Measurements from ENCODE around the gene THSD4. TPM values are rescaled to one million over a fixed set of nuclear protein-coding genes. Genes with fewer than 3 reads are reported as not detected.

The THSD4 gene
- total and polyA plus RNA-seq, 5 donors from 2014 or later, result not detected

DNA sequence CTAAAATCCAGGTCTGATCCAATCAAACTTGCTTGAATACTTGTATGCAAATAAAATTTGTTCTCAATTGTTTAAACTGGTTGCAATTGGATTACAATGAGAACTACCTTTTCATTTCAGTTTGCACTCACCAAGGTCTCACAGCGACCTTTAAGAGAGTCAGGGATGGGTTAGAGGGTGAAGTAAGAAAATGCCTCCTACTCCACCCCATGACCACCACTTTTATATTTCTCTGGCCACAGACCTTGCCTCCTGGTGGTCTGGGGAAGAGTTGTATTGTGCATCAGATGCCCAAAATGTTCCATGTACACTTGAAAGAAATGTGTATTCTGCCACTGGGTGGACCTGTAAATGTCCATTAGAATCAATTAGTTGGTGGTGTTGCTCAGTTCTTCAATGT is 16.4 kb upstream of the THSD4 start:
- Histone ChIP-seq H3K27ac (ENCODE audit: insufficient read depth, low read length, poor library complexity, severe bottlenecking) (no peak overlapping the region), H3K4me3 (ENCODE audit: low read depth, low read length) (no peak overlapping the region), H3K9me3 (ENCODE audit: control insufficient read depth in 2 of 2, low read length in 2 of 2) (no peaks in the 10 kb centered on the region), H3K27me3 (ENCODE audit: control insufficient read depth, insufficient read depth, low read length) (no peaks in the 10 kb centered on the region), H3K4me1 (ENCODE audit: control insufficient read depth, insufficient read depth, low read length, poor library complexity, severe bottlenecking) (no peaks in the 10 kb centered on the region), H3K36me3 (ENCODE audit: control insufficient read depth, insufficient read depth, low read length) (no peaks in the 10 kb centered on the region)
- Mint-ChIP-seq H3K4me3 (no peak overlapping the region), H3K27ac (no peak overlapping the region), H3K27me3 (no peaks in the 10 kb centered on the region), H3K9me3 (peaks cover 0 to 4% (median 0%) of the 10 kb centered on the region in 7 donors), H3K36me3 (no peaks in the 10 kb centered on the region), H3K4me1 (no peaks in the 10 kb centered on the region)
- no peak for ATAC-seq (ENCODE audit: low read depth in 2 of 2)
- DNase-seq, result no peak

DNA sequence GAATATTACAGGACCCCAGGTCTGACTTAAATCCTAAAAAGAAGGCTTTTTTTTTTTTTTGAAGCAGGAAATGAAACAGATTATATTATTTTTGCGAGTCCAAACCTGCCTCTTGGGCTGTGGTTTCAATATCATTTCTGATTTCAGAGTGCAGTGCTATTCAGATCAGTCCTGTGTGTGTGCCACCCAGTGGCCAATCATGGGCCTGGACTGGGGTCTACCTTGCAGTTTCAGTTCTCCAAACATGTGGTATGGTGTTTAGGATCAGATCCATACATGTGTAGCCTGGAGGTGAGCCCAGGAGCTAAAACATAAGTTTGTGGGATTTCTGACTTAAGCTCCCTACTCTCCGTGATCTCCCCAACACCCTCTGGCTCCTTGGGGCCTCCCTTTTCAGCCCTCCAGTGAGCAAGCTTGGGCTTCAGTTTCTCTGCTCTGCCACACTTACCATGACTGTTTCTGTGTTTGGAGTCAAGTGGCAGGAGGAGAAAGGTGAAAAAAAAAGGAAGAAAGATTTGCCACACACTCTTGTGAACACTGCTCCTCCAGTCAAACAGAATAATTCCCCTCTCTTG is 12.1 kb upstream of the THSD4 start:
- Histone ChIP-seq H3K27me3 (ENCODE audit: control insufficient read depth, insufficient read depth, low read length) (no peaks in the 10 kb centered on the region), H3K4me1 (ENCODE audit: control insufficient read depth, insufficient read depth, low read length, poor library complexity, severe bottlenecking) (no peaks in the 10 kb centered on the region), H3K9me3 (ENCODE audit: control insufficient read depth in 2 of 2, low read length in 2 of 2) (no peaks in the 10 kb centered on the region), H3K27ac (ENCODE audit: insufficient read depth, low read length, poor library complexity, severe bottlenecking) (no peak overlapping the region), H3K36me3 (ENCODE audit: control insufficient read depth, insufficient read depth, low read length) (no peaks in the 10 kb centered on the region), H3K4me3 (ENCODE audit: low read depth, low read length) (no peak overlapping the region)
- DNase-seq (no peak), ATAC-seq (ENCODE audit: low read depth in 2 of 2) (no peak)
- peaks cover 0 to 6% (median 0%) of the 10 kb centered on the region in 7 donors for H3K9me3 Mint-ChIP-seq
- no peaks in the 10 kb centered on the region for H3K27me3 Mint-ChIP-seq
- peaks cover 0 to 2% (median 0%) of the 10 kb centered on the region in 4 donors for H3K4me1 Mint-ChIP-seq
- H3K4me3 Mint-ChIP-seq, result no peak overlapping the region
- peak overlapping the region in 1 of 3 donors; percentile 9 for H3K27ac Mint-ChIP-seq
- no peaks in the 10 kb centered on the region for H3K36me3 Mint-ChIP-seq

DNA sequence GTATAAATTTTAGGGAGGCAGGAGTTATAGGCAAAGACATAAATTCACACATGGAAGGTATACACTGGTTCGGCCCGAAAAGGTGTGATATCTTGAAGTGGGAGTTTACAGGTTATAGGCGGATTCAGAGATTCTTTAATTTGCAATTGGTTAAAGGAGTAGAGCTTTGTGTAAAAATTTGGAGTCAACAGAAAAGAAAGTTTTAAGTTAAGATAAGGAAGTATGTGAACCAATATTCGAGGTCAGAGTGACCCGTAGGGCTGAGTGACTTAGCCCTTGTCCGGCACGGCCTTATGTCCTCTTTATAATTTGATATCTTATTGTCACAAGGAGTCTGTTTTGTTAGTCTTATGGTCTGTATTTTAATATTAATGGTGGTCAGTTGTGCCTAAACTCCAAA is 10.6 kb upstream of the THSD4 start:
- ATAC-seq (ENCODE audit: low read depth in 2 of 2), result no peak
- Mint-ChIP-seq H3K9me3 (peaks cover 0 to 6% (median 0%) of the 10 kb centered on the region in 7 donors), H3K27me3 (peaks cover 5% of the 10 kb centered on the region), H3K4me3 (no peak overlapping the region), H3K36me3 (no peaks in the 10 kb centered on the region), H3K27ac (no peak overlapping the region), H3K4me1 (peaks cover 0 to 2% (median 0%) of the 10 kb centered on the region in 4 donors)
- Histone ChIP-seq H3K27me3 (ENCODE audit: control insufficient read depth, insufficient read depth, low read length) (no peaks in the 10 kb centered on the region), H3K36me3 (ENCODE audit: control insufficient read depth, insufficient read depth, low read length) (no peaks in the 10 kb centered on the region), H3K4me3 (ENCODE audit: low read depth, low read length) (no peak overlapping the region), H3K27ac (ENCODE audit: insufficient read depth, low read length, poor library complexity, severe bottlenecking) (no peak overlapping the region), H3K9me3 (ENCODE audit: control insufficient read depth in 2 of 2, low read length in 2 of 2) (no peaks in the 10 kb centered on the region), H3K4me1 (ENCODE audit: control insufficient read depth, insufficient read depth, low read length, poor library complexity, severe bottlenecking) (no peaks in the 10 kb centered on the region)
- no peak for DNase-seq

- Mint-ChIP-seq H3K4me1 (peaks cover 0 to 2% (median 0%) of the 10 kb centered on the region in 4 donors), H3K4me3 (no peak overlapping the region), H3K27me3 (peaks cover 9% of the 10 kb centered on the region), H3K27ac (no peak overlapping the region), H3K36me3 (no peaks in the 10 kb centered on the region), H3K9me3 (peaks cover 0 to 6% (median 0%) of the 10 kb centered on the region in 7 donors)
- H3K27me3 ChIP-seq (ENCODE audit: control insufficient read depth, insufficient read depth, low read length), result no peaks in the 10 kb centered on the region
- no peak for DNase-seq
- H3K4me3 ChIP-seq (ENCODE audit: low read depth, low read length), result no peak overlapping the region
- no peaks in the 10 kb centered on the region for H3K9me3 ChIP-seq (ENCODE audit: control insufficient read depth in 2 of 2, low read length in 2 of 2)
- no peaks in the 10 kb centered on the region for H3K36me3 ChIP-seq (ENCODE audit: control insufficient read depth, insufficient read depth, low read length)
- ATAC-seq (ENCODE audit: low read depth in 2 of 2), result no peak
- no peak overlapping the region for H3K27ac ChIP-seq (ENCODE audit: insufficient read depth, low read length, poor library complexity, severe bottlenecking)
- no peaks in the 10 kb centered on the region for H3K4me1 ChIP-seq (ENCODE audit: control insufficient read depth, insufficient read depth, low read length, poor library complexity, severe bottlenecking)
These were observed 9.8 kb upstream of the THSD4 start for GRCh38 chr15:71105444-71105843.

DNA sequence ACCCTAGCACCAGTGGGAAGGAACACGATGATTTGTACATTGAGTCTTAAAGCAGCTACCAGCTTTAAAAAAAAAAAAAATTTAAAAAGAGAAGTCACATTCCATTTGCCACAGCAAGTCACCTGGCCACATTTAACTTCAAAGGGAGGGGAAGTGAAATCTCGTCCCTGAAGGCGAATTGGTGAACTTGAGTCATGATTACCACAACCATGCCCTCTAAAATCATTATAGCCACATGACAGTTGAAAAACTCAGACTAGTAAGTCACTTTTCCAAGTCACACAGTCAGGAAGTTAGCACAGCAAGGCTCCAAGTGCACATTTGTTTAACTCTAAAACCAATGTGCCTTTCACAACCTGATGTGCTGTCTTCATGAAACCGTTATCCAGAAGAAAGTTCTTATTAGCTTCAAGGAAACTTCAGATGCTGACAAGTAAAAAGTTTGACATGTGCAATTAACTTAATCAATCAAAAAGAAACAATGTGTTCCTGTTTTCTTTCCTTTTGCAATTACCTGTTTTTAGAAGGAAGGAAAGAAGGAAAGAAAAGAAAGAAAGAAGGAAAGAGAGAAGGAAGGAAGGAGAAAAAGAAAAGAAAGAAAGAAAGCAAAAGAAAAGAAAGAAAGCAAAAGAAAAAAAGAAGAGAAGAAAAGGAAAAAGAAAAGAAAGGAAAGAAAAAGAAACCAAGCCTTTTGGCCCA is 8.3 kb upstream of the THSD4 start:
- no peak overlapping the region for H3K27ac ChIP-seq (ENCODE audit: insufficient read depth, low read length, poor library complexity, severe bottlenecking)
- H3K27me3 ChIP-seq (ENCODE audit: control insufficient read depth, insufficient read depth, low read length), result no peaks in the 10 kb centered on the region
- Mint-ChIP-seq H3K4me3 (no peak overlapping the region), H3K4me1 (peaks cover 0 to 2% (median 0%) of the 10 kb centered on the region in 4 donors), H3K36me3 (no peaks in the 10 kb centered on the region), H3K27me3 (peaks cover 9% of the 10 kb centered on the region), H3K27ac (no peak overlapping the region), H3K9me3 (peaks cover 0 to 9% (median 0%) of the 10 kb centered on the region in 7 donors)
- no peaks in the 10 kb centered on the region for H3K9me3 ChIP-seq (ENCODE audit: control insufficient read depth in 2 of 2, low read length in 2 of 2)
- DNase-seq (no peak), ATAC-seq (ENCODE audit: low read depth in 2 of 2) (no peak)
- no peak overlapping the region for H3K4me3 ChIP-seq (ENCODE audit: low read depth, low read length)
- H3K4me1 ChIP-seq (ENCODE audit: control insufficient read depth, insufficient read depth, low read length, poor library complexity, severe bottlenecking), result no peaks in the 10 kb centered on the region
- H3K36me3 ChIP-seq (ENCODE audit: control insufficient read depth, insufficient read depth, low read length), result no peaks in the 10 kb centered on the region

DNA sequence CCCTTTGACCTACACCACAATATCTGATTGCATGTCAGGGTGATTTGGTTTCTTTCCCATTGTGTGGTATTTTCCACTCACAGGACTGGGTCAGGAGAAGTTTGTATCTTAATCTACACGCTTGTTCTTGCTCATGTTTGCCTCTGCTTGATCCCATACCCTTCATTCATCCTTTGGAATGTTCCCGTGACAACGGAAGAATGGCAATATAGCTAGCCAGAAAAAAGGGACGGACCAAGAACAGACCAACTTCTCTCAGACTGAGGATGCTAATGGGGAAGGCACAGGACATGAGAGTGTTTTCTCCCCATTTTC is 7.8 kb upstream of the THSD4 start:
- ATAC-seq (ENCODE audit: low read depth in 2 of 2) (no peak), DNase-seq (no peak)
- Histone ChIP-seq H3K4me1 (ENCODE audit: control insufficient read depth, insufficient read depth, low read length, poor library complexity, severe bottlenecking) (no peaks in the 10 kb centered on the region), H3K36me3 (ENCODE audit: control insufficient read depth, insufficient read depth, low read length) (no peaks in the 10 kb centered on the region), H3K9me3 (ENCODE audit: control insufficient read depth in 2 of 2, low read length in 2 of 2) (no peaks in the 10 kb centered on the region), H3K27me3 (ENCODE audit: control insufficient read depth, insufficient read depth, low read length) (no peaks in the 10 kb centered on the region), H3K27ac (ENCODE audit: insufficient read depth, low read length, poor library complexity, severe bottlenecking) (no peak overlapping the region), H3K4me3 (ENCODE audit: low read depth, low read length) (no peak overlapping the region)
- H3K9me3 Mint-ChIP-seq, result peaks cover 0 to 9% (median 0%) of the 10 kb centered on the region in 7 donors
- H3K4me1 Mint-ChIP-seq, result peaks cover 0 to 2% (median 0%) of the 10 kb centered on the region in 4 donors
- H3K27me3 Mint-ChIP-seq, result peaks cover 9% of the 10 kb centered on the region
- H3K4me3 Mint-ChIP-seq, result no peak overlapping the region
- H3K27ac Mint-ChIP-seq, result no peak overlapping the region
- H3K36me3 Mint-ChIP-seq, result no peaks in the 10 kb centered on the region

- Histone ChIP-seq H3K4me3 (ENCODE audit: low read depth, low read length) (no peak overlapping the region), H3K36me3 (ENCODE audit: control insufficient read depth, insufficient read depth, low read length) (no peaks in the 10 kb centered on the region), H3K4me1 (ENCODE audit: control insufficient read depth, insufficient read depth, low read length, poor library complexity, severe bottlenecking) (no peaks in the 10 kb centered on the region), H3K9me3 (ENCODE audit: control insufficient read depth in 2 of 2, low read length in 2 of 2) (no peaks in the 10 kb centered on the region), H3K27ac (ENCODE audit: insufficient read depth, low read length, poor library complexity, severe bottlenecking) (no peak overlapping the region), H3K27me3 (ENCODE audit: control insufficient read depth, insufficient read depth, low read length) (no peaks in the 10 kb centered on the region)
- ATAC-seq (ENCODE audit: low read depth in 2 of 2) (no peak), DNase-seq (no peak)
- Mint-ChIP-seq H3K9me3 (peaks cover 0 to 3% (median 0%) of the 10 kb centered on the region in 7 donors), H3K4me3 (no peak overlapping the region), H3K4me1 (peaks cover 0 to 2% (median 0%) of the 10 kb centered on the region in 4 donors), H3K27me3 (peaks cover 18% of the 10 kb centered on the region), H3K27ac (no peak overlapping the region), H3K36me3 (no peaks in the 10 kb centered on the region)
These were observed 6.1 kb upstream of the THSD4 start for GRCh38 chr15:71109130-71109529.

- peaks cover 0 to 3% (median 0%) of the 10 kb centered on the region in 7 donors for H3K9me3 Mint-ChIP-seq
- H3K27me3 Mint-ChIP-seq, result peaks cover 25% of the 10 kb centered on the region
- DNase-seq, result no peak
- no peaks in the 10 kb centered on the region for H3K9me3 ChIP-seq (ENCODE audit: control insufficient read depth in 2 of 2, low read length in 2 of 2)
- no peak overlapping the region for H3K4me3 ChIP-seq (ENCODE audit: low read depth, low read length)
- no peak overlapping the region for H3K4me3 Mint-ChIP-seq
- no peaks in the 10 kb centered on the region for H3K4me1 ChIP-seq (ENCODE audit: control insufficient read depth, insufficient read depth, low read length, poor library complexity, severe bottlenecking)
- no peak for ATAC-seq (ENCODE audit: low read depth in 2 of 2)
- peaks cover 0 to 2% (median 0%) of the 10 kb centered on the region in 4 donors for H3K4me1 Mint-ChIP-seq
- H3K27ac Mint-ChIP-seq, result no peak overlapping the region
- no peaks in the 10 kb centered on the region for H3K27me3 ChIP-seq (ENCODE audit: control insufficient read depth, insufficient read depth, low read length)
- no peaks in the 10 kb centered on the region for H3K36me3 ChIP-seq (ENCODE audit: control insufficient read depth, insufficient read depth, low read length)
- H3K36me3 Mint-ChIP-seq, result no peaks in the 10 kb centered on the region
- no peak overlapping the region for H3K27ac ChIP-seq (ENCODE audit: insufficient read depth, low read length, poor library complexity, severe bottlenecking)
These were observed 5.4 kb upstream of the THSD4 start for GRCh38 chr15:71109905-71110304.
